GM12878 (cell line): Measurements from ENCODE around the gene OPTC. TPM values are rescaled to one million over a fixed set of nuclear protein-coding genes. Genes with fewer than 3 reads are reported as not detected.

ENCODE experiments used
- ATAC-seq: fragments of 200-7000 bp; cut with Tn5 transposase; 3 replicates; pipeline ENCODE4 v1.9.1; 2020; ENCODE audit warnings: mild to moderate bottlenecking, moderate library complexity
- BruUV-seq: library from RNA; stranded (reverse); fragments of 400-500 nt; replicated peaks from 2 replicates; lab custom pipeline; 2021; lab: Mats Ljungman, UMichigan
- CTCF ChIA-PET: fragments of 300-600 bp; sonication (Branson Sonifier 250); formaldehyde crosslinking; extraction: SDS; loops from one replicate; lab custom pipeline; 2021; ENCODE audit warnings: inconsistent platforms; lab: Yijun Ruan, JAX
- POLR2A ChIA-PET: fragments of 350-600 bp; formaldehyde crosslinking; extraction: SDS; loops from one replicate; lab custom pipeline; 2021; ENCODE audit warnings: inconsistent platforms; lab: Charles Lee
- RAD21 ChIA-PET: fragments of 300-600 bp; sonication (Branson Sonifier 250); formaldehyde crosslinking; loops from one replicate; lab custom pipeline; 2023; ENCODE audit warnings: antibody characterized with exemption; ENCODE audit not compliant: unreplicated experiment; lab: Charles Lee
- SMC1A ChIA-PET: fragments of 300-600 bp; sonication (Branson Sonifier 250); formaldehyde crosslinking; loops from one replicate; lab custom pipeline; 2023; ENCODE audit not compliant: unreplicated experiment, uncharacterized antibody; lab: Charles Lee
- DNase-seq: peaks from one replicate; pipeline ENCODE4 v3.0.0-alpha.2; 2011; ENCODE audit warnings: low read depth, low spot score
- FAIRE-seq: peaks from 3 replicates; lab custom pipeline; 2011; peaks lifted over from hg19 to GRCh38; lab: Jason Lieb, UNC
- H2AFZ ChIP-seq: 2 replicates; pipeline ENCODE4 v1.6.0; 2011; ENCODE audit warnings: low read depth, low read length, control low read depth; ENCODE audit not compliant: control insufficient read depth
- H3K27ac ChIP-seq: 2 replicates; pipeline ENCODE4 v1.5.1; 2011; ENCODE audit warnings: control low read depth; ENCODE audit not compliant: control insufficient read depth, insufficient read depth
- H3K27me3 ChIP-seq, 2 experiments: replicated peaks in 1 of 2; 2 replicates each; pipeline versions ENCODE4 v1.6.0 to v1.6.1; 2011; ENCODE audit warnings: low read length in 1 of 2; ENCODE audit not compliant: control insufficient read depth in 2 of 2, insufficient read depth in 2 of 2
- H3K36me3 ChIP-seq, 2 experiments: 2 replicates each; pipeline ENCODE4 v1.5.1; 2011; ENCODE audit warnings: low read length in 1 of 2; ENCODE audit not compliant: control insufficient read depth in 2 of 2, insufficient read depth in 2 of 2
- H3K4me1 ChIP-seq: 2 replicates; pipeline ENCODE4 v1.6.1; 2011; ENCODE audit warnings: mild to moderate bottlenecking, low read length, moderate library complexity, mixed read lengths; ENCODE audit not compliant: control insufficient read depth, insufficient read depth
- H3K4me2 ChIP-seq: 2 replicates; pipeline ENCODE4 v1.6.0; 2011; ENCODE audit warnings: control low read depth; ENCODE audit not compliant: control insufficient read depth, insufficient read depth
- H3K4me3 ChIP-seq: fragments of 200-600 bp; sonication (generic); 2 replicates; pipeline ENCODE4 v1.5.1; 2016
- H3K79me2 ChIP-seq: 2 replicates; pipeline ENCODE4 v1.6.0; 2011; ENCODE audit warnings: low read length; ENCODE audit not compliant: control insufficient read depth, insufficient read depth
- H3K9ac ChIP-seq: 2 replicates; pipeline ENCODE4 v1.8.0; 2011; ENCODE audit warnings: low read length, control low read depth, mixed read lengths; ENCODE audit not compliant: control insufficient read depth, insufficient read depth
- H3K9me3 ChIP-seq: replicated peaks from 3 replicates; pipeline ENCODE4 v1.5.1; 2011; ENCODE audit warnings: mild to moderate bottlenecking, low read length; ENCODE audit not compliant: control insufficient read depth, insufficient read depth
- H4K20me1 ChIP-seq: 2 replicates; pipeline ENCODE4 v1.6.0; 2011; ENCODE audit not compliant: control insufficient read depth, insufficient read depth
- ATF7 ChIP-seq: fragments of 450-650 bp; IDR thresholded peaks from 2 replicates; pipeline ENCODE4 v1.6.1; 2016; ENCODE audit warnings: low read depth, mild to moderate bottlenecking
- CBX3 ChIP-seq: fragments of 200-600 bp; sonication (generic); IDR thresholded peaks from 2 replicates; pipeline ENCODE4 v1.6.1; 2016; ENCODE audit warnings: low read depth, borderline replicate concordance
- CREM ChIP-seq: IDR thresholded peaks from 2 replicates; pipeline ENCODE4 v1.6.1; 2014; ENCODE audit warnings: antibody characterized with exemption, low read depth
- CUX1 ChIP-seq: IDR thresholded peaks from 2 replicates; pipeline ENCODE4 v1.6.1; 2012; ENCODE audit warnings: improper control_type of control experiment, low read depth, low read length; ENCODE audit not compliant: insufficient replicate concordance
- DPF2 ChIP-seq: fragments of 450-650 bp; IDR thresholded peaks from 2 replicates; pipeline ENCODE4 v1.6.1; 2017; ENCODE audit warnings: mild to moderate bottlenecking
- MEF2B ChIP-seq: fragments of 450-650 bp; IDR thresholded peaks from 2 replicates; pipeline ENCODE4 v1.6.1; 2018; ENCODE audit warnings: mild to moderate bottlenecking, moderate library complexity; ENCODE audit not compliant: partially characterized antibody, poor library complexity, severe bottlenecking
- NR2F1 ChIP-seq: fragments of 450-650 bp; conservative IDR thresholded peaks from 2 replicates; pipeline ENCODE4 v1.6.1; 2017; ENCODE audit warnings: mild to moderate bottlenecking
- NRF1 ChIP-seq: conservative IDR thresholded peaks from 2 replicates; pipeline ENCODE4 v1.6.1; 2011; ENCODE audit warnings: mild to moderate bottlenecking, low read depth, low read length, improper control_type of control experiment
- PAX8 ChIP-seq: fragments of 450-650 bp; IDR thresholded peaks from 2 replicates; pipeline ENCODE4 v1.6.1; 2017; ENCODE audit warnings: mild to moderate bottlenecking, moderate library complexity
- PML ChIP-seq: IDR thresholded peaks from 2 replicates; pipeline ENCODE4 v1.6.1; 2012; ENCODE audit warnings: low read length, inconsistent platforms
- POU2F2 ChIP-seq: IDR thresholded peaks from 3 replicates; pipeline ENCODE4 v1.6.1; 2011; ENCODE audit warnings: low read depth, mild to moderate bottlenecking, low read length, borderline replicate concordance
- RAD21 ChIP-seq: IDR thresholded peaks from 2 replicates; pipeline ENCODE4 v1.6.1; 2011; ENCODE audit warnings: mild to moderate bottlenecking, low read depth, low read length, moderate library complexity; ENCODE audit not compliant: insufficient read depth
- REST ChIP-seq: IDR thresholded peaks from 2 replicates; pipeline ENCODE4 v1.6.1; 2012; ENCODE audit warnings: mild to moderate bottlenecking, low read depth, low read length
- SIX5 ChIP-seq: IDR thresholded peaks from 2 replicates; pipeline ENCODE4 v1.6.1; 2011; ENCODE audit warnings: mild to moderate bottlenecking, low read depth, low read length, moderate library complexity; ENCODE audit not compliant: severe bottlenecking
- STAT3 ChIP-seq: IDR thresholded peaks from 2 replicates; pipeline ENCODE4 v1.6.1; 2011; ENCODE audit warnings: low read depth, low read length, improper control_type of control experiment
- TCF12 ChIP-seq: IDR thresholded peaks from 2 replicates; pipeline ENCODE4 v1.6.1; 2011; ENCODE audit warnings: low read depth, mild to moderate bottlenecking, low read length
- ZNF24 ChIP-seq: fragments of 450-650 bp; IDR thresholded peaks from 2 replicates; pipeline ENCODE4 v1.6.1; 2017; ENCODE audit warnings: antibody characterized with exemption, mild to moderate bottlenecking
- ZNF622 ChIP-seq: fragments of 450-650 bp; IDR thresholded peaks from 2 replicates; pipeline ENCODE4 v1.6.1; 2017; ENCODE audit warnings: mild to moderate bottlenecking, inconsistent platforms
- ZSCAN29 ChIP-seq: fragments of 450-650 bp; IDR thresholded peaks from 2 replicates; pipeline ENCODE4 v1.6.1; 2017; ENCODE audit warnings: mild to moderate bottlenecking, moderate library complexity
- WGBS: methylation state at CpG from one replicate; pipeline ENCODE4 v1.1.6; 2016; ENCODE audit warnings: low lambda C conversion rate; ENCODE audit not compliant: insufficient replicate concordance, insufficient coverage; ENCODE audit errors: missing lambda C conversion rate; 5-methylcytosine and 5-hydroxymethylcytosine counted together
- in situ Hi-C: fragments of 300-500 bp; cut with MboI; formaldehyde crosslinking; loops from 9 replicates; pipeline ENCODE4 v1.14.3; 2018; ENCODE audit warnings: mixed read lengths
- intact Hi-C: fragments of 100-400 bp; cut with micrococcal nuclease; formaldehyde crosslinking; loops from one replicate; pipeline ENCODE4 v1.14.2; 2022; ENCODE audit not compliant: unreplicated experiment
- polyA plus RNA-seq, 11 experiments: library from polyadenylated mRNA; depleted of rRNA in 4 of 11; unstranded in 6 of 11; stranded (reverse) in 5 of 11; fragments of >200 nt; fragmentation: Nextera tagmentation in 4 of 11; fragmentation: Illumina TruSeq in 1 of 11; extraction: Ambion mirVana in 4 of 11; extraction: Trizol in 1 of 11; gene quantifications; 1 replicate in 1 of 11; 2 replicates in 10 of 11; pipeline versions ENCODE4 v1.2.1 to v1.2.3, GENCODE V29; 2011 to 2016; ENCODE audit warnings: inconsistent platforms in 2 of 11, missing spikeins in 2 of 11, low read depth in 1 of 11
- total RNA-seq, 4 experiments: library from RNA; depleted of rRNA in 3 of 4; stranded (reverse); fragments of >200 nt in 3 of 4; fragmentation: Illumina TruSeq in 1 of 4; extraction: Trizol in 1 of 4; gene quantifications; 2 replicates each; pipeline versions ENCODE4 v1.2.1 to v1.2.3, GENCODE V29; 2013 to 2021

Gene OPTC
- total and polyA plus RNA-seq, 10 of the 15 experiments (the other 5 are each of a cell fraction or from before 2014, with no cell fraction given), result not detected

GRCh38 chr1:203447151-203447550 lies 46.8 kb upstream of the OPTC start:
- ChIA-PET POLR2A (interaction anchor here (0.9 to 1.0 kb wide), 2 partner anchors 68 to 180 kb away, joined by 3 read pairs; no protein-coding TSS in a partner anchor), SMC1A (interaction anchor here (1.1 to 10.3 kb wide), 9 partner anchors 10 to 180 kb away, joined by 4 to 295 read pairs (median 5); no protein-coding TSS in a partner anchor), RAD21 (interaction anchor here (0.9 to 12.1 kb wide), 4 partner anchors 30 to 171 kb away, joined by 3 to 259 read pairs (median 6); no protein-coding TSS in a partner anchor), CTCF (interaction anchor here (3.1 to 10.1 kb wide), 4 partner anchors 30 to 179 kb away, joined by 13 to 429 read pairs (median 32); no protein-coding TSS in a partner anchor)
- H3K9ac ChIP-seq, result no peak overlapping the region
- no peak for DNase-seq
- no peaks in the 10 kb centered on the region; a peak in 1 of 4 replicates for H3K27me3 ChIP-seq
- no peaks in the 10 kb centered on the region for H3K79me2 ChIP-seq
- in situ Hi-C loops, result no loop called here
- 38% methylated on average over 2 of the region's 2 CpGs for WGBS
- no peak overlapping the region for H3K4me2 ChIP-seq
- no peak for ATAC-seq
- H3K4me3 ChIP-seq, result no peak overlapping the region
- intact Hi-C loops, result no loop called here
- H3K4me1 ChIP-seq, result no peaks in the 10 kb centered on the region
- BruUV-seq, result no TSS peak
- H2AFZ ChIP-seq, result no peak overlapping the region
- H3K36me3 ChIP-seq, result no peaks in the 10 kb centered on the region
- no peak for FAIRE-seq
- no peaks in the 10 kb centered on the region for H4K20me1 ChIP-seq
- no peak overlapping the region for H3K27ac ChIP-seq
- H3K9me3 ChIP-seq, result no peaks in the 10 kb centered on the region; the same call in 2 of the 3 replicates
- TF ChIP-seq TCF12 (no peak), PAX8 (no peak), ZSCAN29 (no peak), POU2F2 (no peak), CUX1 (no peak), REST (no peak), CBX3 (no peak), SIX5 (no peak), RAD21 (no peak), ZNF24 (no peak), ATF7 (no peak), DPF2 (no peak), CREM (no peak), STAT3 (no peak), NRF1 (no peak), PML (no peak), NR2F1 (no peak), MEF2B (no peak), ZNF622 (no peak)
